GM10248 (cell line): ENCODE results near the gene ZFAND3.

Experiments
- CTCF ChIA-PET: fragments of 300-600 bp; sonication (Branson Sonifier 250); formaldehyde crosslinking; extraction: SDS; loops from one replicate; lab custom pipeline; 2021; ENCODE audit warnings: antibody characterized with exemption; lab: Yijun Ruan, JAX
- POLR2A ChIA-PET: fragments of 350-650 bp; sonication (Branson Sonifier 250); formaldehyde crosslinking; extraction: SDS; loops from one replicate; lab custom pipeline; 2020; ENCODE audit warnings: antibody characterized with exemption; lab: Yijun Ruan, JAX
- DNase-seq: peaks from one replicate; pipeline ENCODE4 v3.0.0; 2012; ENCODE audit errors: extremely low spot score
- CTCF ChIP-seq: IDR thresholded peaks from 2 replicates; pipeline ENCODE4 v1.5.1; 2012; ENCODE audit warnings: mild to moderate bottlenecking, low read depth; ENCODE audit errors: extremely low read depth, missing control alignments, control extremely low read depth

Gene ZFAND3

DNA sequence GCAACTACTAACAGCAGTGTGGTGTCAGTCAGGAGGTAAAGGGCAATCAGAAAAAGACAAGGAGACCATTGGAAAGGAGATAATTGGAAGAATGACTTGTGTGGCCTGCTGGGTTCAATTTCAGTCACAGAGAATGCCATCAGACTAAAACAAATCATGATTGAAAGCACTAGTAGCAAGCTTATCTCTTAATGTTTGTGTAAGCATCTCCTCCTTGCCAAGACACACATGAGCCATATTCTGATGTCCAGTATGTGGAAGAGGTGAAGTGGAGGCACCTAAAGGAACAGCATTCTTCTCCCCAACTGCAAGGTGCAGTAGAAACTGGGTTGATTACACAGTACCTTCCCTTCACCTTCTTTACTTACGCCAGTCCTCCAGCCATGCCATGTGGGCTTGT is 287.5 kb downstream of the ZFAND3 start:
- ChIA-PET POLR2A (no interaction called here), CTCF (interaction anchor here (1.1 to 1.9 kb wide), 3 partner anchors 8 to 20 kb away, joined by 4 to 6 read pairs (median 4); no protein-coding TSS in a partner anchor)
- TF ChIP-seq CTCF, result no peak
- no peak for DNase-seq

- DNase-seq, result no peak
- CTCF ChIA-PET, result interaction anchor here (1.4 to 1.6 kb wide), 2 partner anchors 14 to 17 kb away, joined by 3 to 5 read pairs; no protein-coding TSS in a partner anchor
- POLR2A ChIA-PET, result no interaction called here
- no peak for TF ChIP-seq CTCF
Measured at GRCh38 chr6:38110481-38110971, 291.0 kb downstream of the ZFAND3 start.

DNA sequence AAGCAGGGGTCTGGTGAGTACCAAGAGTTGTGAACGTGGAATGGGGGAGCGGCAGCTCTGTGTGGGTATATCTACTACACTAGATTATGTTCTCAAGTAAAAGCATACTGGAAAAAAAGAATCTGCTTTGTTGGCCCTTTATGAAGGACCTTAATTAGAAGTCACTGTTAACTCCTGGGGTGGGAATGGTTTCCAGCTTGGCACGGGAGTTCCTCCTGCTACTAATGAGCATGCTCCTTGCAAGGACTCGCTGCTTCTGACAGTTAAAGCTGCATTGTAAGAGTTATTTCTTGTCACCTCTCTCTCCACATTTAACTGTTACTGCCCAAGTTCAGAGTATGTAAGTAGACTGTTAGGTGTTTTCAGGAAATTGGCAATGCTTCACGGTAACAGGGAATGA is 292.7 kb downstream of the ZFAND3 start:
- POLR2A ChIA-PET, result no interaction called here
- no peak for TF ChIP-seq CTCF
- CTCF ChIA-PET, result interaction anchor here (1.3 to 1.8 kb wide), 5 partner anchors 11 to 79 kb away, joined by 3 to 5 read pairs (median 3); no protein-coding TSS in a partner anchor
- no peak for DNase-seq

DNA sequence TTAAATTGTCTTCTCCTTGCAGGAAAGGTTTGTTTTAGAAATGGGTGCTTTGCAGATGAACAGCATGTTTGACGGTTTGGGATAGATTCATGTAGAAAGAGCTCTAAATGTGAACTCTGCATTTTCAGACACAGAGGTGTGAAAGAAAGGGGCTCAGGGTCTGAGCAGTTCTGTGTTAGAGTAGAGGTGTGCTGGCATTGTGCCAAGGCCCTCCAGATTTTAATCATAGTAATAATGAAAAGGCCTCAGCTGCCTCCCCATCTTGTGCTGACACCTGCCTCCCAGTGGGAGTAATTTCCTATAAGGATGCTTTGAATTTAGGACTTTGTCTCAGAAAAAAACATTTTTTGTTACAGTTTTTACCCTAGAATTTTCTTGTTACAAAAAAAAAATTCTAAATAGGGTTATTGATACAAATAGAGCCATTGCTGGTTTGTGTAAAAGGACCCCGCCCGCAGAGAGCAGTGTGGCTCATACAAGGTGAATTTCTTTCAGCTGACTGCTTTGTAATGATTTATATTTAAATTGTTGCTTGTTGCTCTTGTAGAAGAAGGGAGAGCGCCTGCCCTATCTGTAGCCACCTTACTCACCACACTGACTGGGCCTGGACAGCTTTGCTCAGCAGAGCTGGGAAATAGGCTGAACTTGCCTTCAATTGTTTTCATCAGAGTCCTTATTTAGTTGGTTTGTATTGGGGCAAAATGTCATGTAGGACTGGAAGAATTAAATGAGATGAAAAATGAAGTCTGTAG is 294.5 kb downstream of the ZFAND3 start:
- CTCF ChIA-PET, result interaction anchor here (1.6 kb wide), 1 partner anchor 14 kb away, joined by 3 read pairs; no protein-coding TSS in a partner anchor
- no peak for TF ChIP-seq CTCF
- POLR2A ChIA-PET, result no interaction called here
- DNase-seq, result no peak

GRCh38 chr6:38114976-38115625 is 295.6 kb downstream of the ZFAND3 start:
- ChIA-PET POLR2A (no interaction called here), CTCF (interaction anchor here (1.4 to 1.6 kb wide), 2 partner anchors 12 to 324 kb away, joined by 3 to 4 read pairs; no protein-coding TSS in a partner anchor)
- TF ChIP-seq CTCF, result no peak
- no peak for DNase-seq

DNA sequence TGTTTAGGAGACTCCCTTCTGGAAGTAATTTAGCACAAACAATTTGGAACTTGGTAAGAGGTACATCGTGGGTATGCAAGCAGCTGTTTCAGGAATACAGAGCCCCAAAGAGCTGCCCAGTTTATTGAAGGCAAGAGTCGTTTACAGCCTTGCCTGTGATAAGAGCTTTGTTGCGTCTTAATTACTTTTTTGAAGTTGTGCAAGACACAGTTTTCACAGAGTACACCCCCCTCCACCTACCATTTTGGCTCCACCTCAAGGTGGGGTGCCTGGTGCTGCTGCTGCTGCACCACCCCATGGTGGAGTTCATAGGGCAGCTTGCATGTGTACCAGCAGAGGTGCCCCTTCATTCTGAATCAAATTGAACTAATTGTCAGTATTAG is 296.1 kb downstream of the ZFAND3 start:
- ChIA-PET CTCF (interaction anchor here (1.4 to 1.6 kb wide), 2 partner anchors 12 to 325 kb away, joined by 3 to 4 read pairs; no protein-coding TSS in a partner anchor), POLR2A (no interaction called here)
- no peak for TF ChIP-seq CTCF
- DNase-seq, result no peak
